Stimulated activated CD4-positive, alpha-beta T cell treated with anti-CD3 and anti-CD28 coated beads, Interleukin-2, amount 100 ng/mL, for 48 hours (primary cell): ENCODE results near the gene RAET1L.
"Not testable (repeated sequence)": the region's sequence is repeated elsewhere in the genome, so short reads cannot be mapped to it uniquely, and the experiment has no call there.

Source experiments
- DNase-seq, 2 donors: peaks; one replicate each; pipeline ENCODE4 v3.0.0-alpha.2; 2020

Gene RAET1L

GRCh38 chr6:150015281-150016001, 9.9 kb downstream of the RAET1L start:
- DNase-seq: not testable (repeated sequence)

- DNase-seq: not testable (repeated sequence)
These were observed 10.6 kb downstream of the RAET1L start for GRCh38 chr6:150014623-150015280.

GRCh38 chr6:150013785-150014622, 11.3 kb downstream of the RAET1L start:
- not testable (repeated sequence) for DNase-seq

- not testable (repeated sequence) for DNase-seq
These were observed 12.2 kb downstream of the RAET1L start for GRCh38 chr6:150012846-150013784.

- DNase-seq: no peak
These were observed 16.7 kb downstream of the RAET1L start for GRCh38 chr6:150008588-150008987.

- DNase-seq: peak in 1 of 2 donors; percentile 52
These were observed 18.3 kb downstream of the RAET1L start for GRCh38 chr6:150006961-150007464.

GRCh38 chr6:150005761-150006651, 19.3 kb downstream of the RAET1L start:
- no peak for DNase-seq

- peak; percentile 78 to 80 for DNase-seq
These were observed 20.3 kb downstream of the RAET1L start for GRCh38 chr6:150004783-150005717.

GRCh38 chr6:150004101-150004782, 21.1 kb downstream of the RAET1L start:
- no peak for DNase-seq

GRCh38 chr6:150003599-150003998, 21.7 kb downstream of the RAET1L start:
- DNase-seq: not testable (repeated sequence)

- no peak for DNase-seq
These were observed 22.6 kb downstream of the RAET1L start for GRCh38 chr6:150002710-150003109.

- no peak for DNase-seq
These were observed 23.9 kb downstream of the RAET1L start for GRCh38 chr6:150001295-150002008.

GRCh38 chr6:149999636-150000035, 25.7 kb downstream of the RAET1L start:
- no peak for DNase-seq

GRCh38 chr6:149995971-149996370, 29.4 kb downstream of the RAET1L start:
- DNase-seq: no peak

- DNase-seq: no peak
These were observed 30.0 kb downstream of the RAET1L start for GRCh38 chr6:149995235-149995750.

- no peak for DNase-seq
These were observed 33.5 kb downstream of the RAET1L start for GRCh38 chr6:149991838-149992237.

GRCh38 chr6:149991472-149991795, 33.9 kb downstream of the RAET1L start:
- DNase-seq: not testable (repeated sequence)
